Measurements from ENCODE around the gene EI24.

- TF ChIP-seq CTCF (IDR thresholded peaks at IDR 0.05) (no peak), POLR2A (IDR thresholded peaks at IDR 0.05) (no peak)
These were observed 15.9 kb upstream of the EI24 start for GRCh38 chr11:125553357-125553756.

Measured in body of pancreas (tissue), 4 donors.